Neural progenitor cell (in vitro differentiated cells): ENCODE data around the gene HBS1L.

Experiments
- CTCF ChIP-seq: fragments of 200-600 bp; sonication (generic); IDR thresholded peaks from 2 replicates; pipeline ENCODE4 v1.5.1; 2017; ENCODE audit warnings: antibody characterized with exemption, mild to moderate bottlenecking
- EZH2 ChIP-seq: fragments of 200-600 bp; sonication (generic); IDR thresholded peaks from 2 replicates; pipeline ENCODE4 v1.6.1; 2017; ENCODE audit warnings: antibody characterized with exemption, mild to moderate bottlenecking, moderate library complexity

- no peak for TF ChIP-seq CTCF
- no peak for TF ChIP-seq EZH2
Observed at GRCh38 chr6:134938896-134939295, 115.7 kb downstream of the HBS1L start.
